ENCODE results near the gene PPIA.
"Not testable (repeated sequence)": the region's sequence is repeated elsewhere in the genome, so short reads cannot be mapped to it uniquely, and the experiment has no call there.

PPIA gene

GRCh38 chr7:44784364-44784763 lies 12.1 kb upstream of the PPIA start:
- DNase-seq, result no peak

- not testable (repeated sequence) for DNase-seq
Measured at GRCh38 chr7:44785218-44785617, 11.3 kb upstream of the PPIA start.

GRCh38 chr7:44787041-44787440 lies 9.4 kb upstream of the PPIA start:
- DNase-seq, result no peak

GRCh38 chr7:44787762-44788161 lies 8.7 kb upstream of the PPIA start:
- no peak for DNase-seq

GRCh38 chr7:44789990-44790389 lies 6.5 kb upstream of the PPIA start:
- DNase-seq, result no peak

- DNase-seq, result no peak
Measured at GRCh38 chr7:44791278-44792219, 4.9 kb upstream of the PPIA start.

GRCh38 chr7:44793919-44794318 lies 2.6 kb upstream of the PPIA start:
- DNase-seq, result no peak

GRCh38 chr7:44794331-44794730 lies 2.1 kb upstream of the PPIA start:
- DNase-seq, result no peak

GRCh38 chr7:44796034-44796503 lies 412 bp upstream of the PPIA start:
- peak in 10 of 56 donors; percentile 35 to 72 (median 59) for DNase-seq

GRCh38 chr7:44797329-44798258 lies 1.1 kb downstream of the PPIA start:
- DNase-seq, result peak in 55 of 56 donors; percentile 34 to 91 (median 76)

- DNase-seq, result no peak
Measured at GRCh38 chr7:44798649-44799305, 2.3 kb downstream of the PPIA start.

- no peak for DNase-seq
Measured at GRCh38 chr7:44799939-44800338, 3.5 kb downstream of the PPIA start.

- no peak for DNase-seq
Measured at GRCh38 chr7:44801890-44802289, 5.4 kb downstream of the PPIA start.

GRCh38 chr7:44802418-44803025 lies 6.0 kb downstream of the PPIA start:
- no peak for DNase-seq

- not testable (repeated sequence) for DNase-seq
Measured at GRCh38 chr7:44803828-44804519, 7.5 kb downstream of the PPIA start.

- DNase-seq, result no peak
Measured at GRCh38 chr7:44805950-44806349, 9.5 kb downstream of the PPIA start.

GRCh38 chr7:44808914-44809393 lies 12.5 kb downstream of the PPIA start:
- no peak for DNase-seq

- no peak for DNase-seq
Measured at GRCh38 chr7:44811093-44811492, 14.6 kb downstream of the PPIA start.

- no peak for DNase-seq
Measured at GRCh38 chr7:44811571-44811970, 15.1 kb downstream of the PPIA start.

GRCh38 chr7:44814919-44815318 lies 18.4 kb downstream of the PPIA start:
- DNase-seq, result no peak

Data from amygdala (tissue), 56 donors.